Gastrocnemius medialis (tissue), 4 donors: ENCODE data around the gene METTL8. TPM values are rescaled to one million over a fixed set of nuclear protein-coding genes. Genes with fewer than 3 reads are reported as not detected.
A peak's percentile ranks its signal among the peaks of the same experiment; 100 is the strongest.
"Not testable (repeated sequence)": the region's sequence is repeated elsewhere in the genome, so short reads cannot be mapped to it uniquely, and the experiment has no call there.

ENCODE experiments used
- ATAC-seq, 2 donors: fragments of 150-250 bp; one replicate each; pipeline ENCODE4 v1.9.1; 2016
- DNase-seq, 2 donors: peaks; one replicate each; pipeline ENCODE4 v3.0.0-alpha.2; 2019
- H3K27ac ChIP-seq, 4 donors: fragments of 200-600 bp; sonication (generic); 1 replicate in 1 of 4; 2 replicates in 3 of 4; pipeline ENCODE4 v1.5.1; 2016 to 2018; ENCODE audit warnings: mild to moderate bottlenecking in 2 of 4, moderate library complexity in 1 of 4
- H3K27me3 ChIP-seq, 3 donors: fragments of 200-600 bp; sonication (generic) in 2 of 3; 1 replicate in 1 of 3; 2 replicates in 2 of 3; pipeline versions ENCODE4 v1.5.1 to v1.6.0; 2016 to 2019; ENCODE audit warnings: mild to moderate bottlenecking in 1 of 3, moderate library complexity in 1 of 3
- H3K36me3 ChIP-seq, 2 donors: fragments of 200-600 bp; sonication (generic) in 1 of 2; one replicate each; pipeline ENCODE4 v1.5.1; 2017 to 2018
- H3K4me1 ChIP-seq, 2 donors: fragments of 200-600 bp; sonication (generic) in 1 of 2; one replicate each; pipeline ENCODE4 v1.5.1; 2016 to 2017; ENCODE audit warnings: mild to moderate bottlenecking in 2 of 2
- H3K4me3 ChIP-seq, 4 donors: fragments of 200-600 bp; sonication (generic) in 3 of 4; 1 replicate in 1 of 4; 2 replicates in 3 of 4; pipeline ENCODE4 v1.5.1; 2016 to 2019; ENCODE audit warnings: mild to moderate bottlenecking in 2 of 4
- H3K9me3 ChIP-seq, 3 donors: fragments of 200-600 bp; sonication (generic) in 2 of 3; 1 replicate in 1 of 3; 2 replicates in 2 of 3; pipeline ENCODE4 v1.5.1; 2016 to 2019
- CTCF ChIP-seq, 5 experiments: fragments of 450-650 bp in 3 of 5; fragments of 200-600 bp in 2 of 5; sonication (generic) in 2 of 5; IDR thresholded peaks in 4 of 5; conservative IDR thresholded peaks in 1 of 5; 1 replicate in 4 of 5; 2 replicates in 1 of 5; pipeline ENCODE4 v1.5.1; 2016 to 2019; ENCODE audit warnings: antibody characterized with exemption in 5 of 5, mild to moderate bottlenecking in 3 of 5, moderate library complexity in 3 of 5
- POLR2A ChIP-seq, 2 donors: fragments of 450-650 bp; IDR thresholded peaks; one replicate each; pipeline ENCODE4 v1.6.1; 2017; ENCODE audit warnings: antibody characterized with exemption in 2 of 2, mild to moderate bottlenecking in 2 of 2, moderate library complexity in 2 of 2
- in situ Hi-C, 4 donors: fragments of 200-750 bp; cut with MboI; loops; one replicate each; pipeline versions ENCODE4 v1.15.0 to v1.8.0; 2017; ENCODE audit warnings: low sequenced_read_pairs in 4 of 4
- intact Hi-C: fragments of 100-400 bp; cut with DNase I; formaldehyde crosslinking; loops from one replicate; pipeline ENCODE4 v1.15.1; 2023; ENCODE audit warnings: low total_unique reads
- total RNA-seq, 4 donors: library from RNA; depleted of rRNA; stranded (reverse); fragments of >200 nt; gene quantifications; one replicate each; pipeline versions ENCODE4 v1.1.0 to v1.2.3, GENCODE V29; 2016

The METTL8 gene
- total RNA-seq, 4 donors from 2014 or later = 10.3 to 22.0 (median 11.0) TPM

GRCh38 chr2:171416009-171416926 lies 17.5 kb downstream of the METTL8 start:
- Histone ChIP-seq H3K27ac (peak overlapping the region in 1 of 4 donors; percentile 1), H3K4me3 (no peak overlapping the region), H3K27me3 (no peaks in the 10 kb centered on the region), H3K36me3 (no peaks in the 10 kb centered on the region), H3K9me3 (no peaks in the 10 kb centered on the region), H3K4me1 (peaks cover 0 to 8% of the 10 kb centered on the region in 2 donors)
- ATAC-seq (peak; percentile 93 to 97), DNase-seq (peak; percentile 64 to 78)
- TF ChIP-seq CTCF (IDR thresholded peaks at IDR 0.05 in 4 of 5, conservative IDR thresholded peaks at IDR 0.05 in 1 of 5) = peak; percentile 61 to 78 (median 66)
- TF ChIP-seq POLR2A (IDR thresholded peaks at IDR 0.05) = no peak
- in situ Hi-C loops (loop anchor here (5.0 to 25.0 kb wide), 3 partner anchors 254 to 449 kb away; partner anchors contain the start of gene TLK1 (in 2 of the 4)), intact Hi-C loops (loop anchor here (1.0 to 5.0 kb wide), 2 partner anchors 254 to 443 kb away; partner anchors contain the start of gene TLK1)

- H3K4me1 ChIP-seq, DNase-seq, H3K9me3 ChIP-seq, H3K36me3 ChIP-seq, H3K27ac ChIP-seq, ATAC-seq, H3K27me3 ChIP-seq, H3K4me3 ChIP-seq: not testable (repeated sequence)
- in situ Hi-C loops (loop anchor here (5.0 to 25.0 kb wide), 3 partner anchors 252 to 447 kb away; partner anchors contain the start of gene TLK1 (in 2 of the 4)), intact Hi-C loops (loop anchor here (5.0 kb wide), 1 partner anchor 252 kb away; the partner anchor contains the start of gene TLK1)
Observed at GRCh38 chr2:171414645-171415044, 19.1 kb downstream of the METTL8 start.

DNA sequence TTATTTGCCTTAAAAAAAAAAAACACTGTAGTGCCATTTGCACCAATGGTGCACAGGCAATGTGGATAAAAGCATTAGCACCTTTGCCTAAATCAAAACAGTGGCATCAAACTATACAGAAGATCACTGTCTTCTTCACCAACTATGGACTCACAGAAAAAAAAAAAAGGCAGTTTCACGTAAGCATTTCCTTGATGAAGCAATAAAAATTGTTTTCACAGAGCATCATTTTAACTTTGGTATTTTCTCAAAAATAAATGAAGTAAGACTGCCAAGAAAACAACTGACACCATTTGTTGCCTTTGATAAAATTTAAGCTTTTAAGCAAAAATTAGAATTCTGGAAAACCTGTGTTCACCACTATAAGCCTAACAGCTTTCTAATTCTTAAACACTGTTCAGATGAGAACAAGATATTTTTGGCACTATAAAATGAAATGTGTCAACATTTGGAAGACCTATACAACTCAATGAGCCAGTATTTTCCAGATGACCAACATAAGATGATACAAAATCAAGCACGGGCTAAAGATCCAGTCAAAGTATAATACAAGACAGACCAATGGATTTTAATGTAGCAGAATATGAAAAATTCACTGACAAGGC lies 21.1 kb downstream of the METTL8 start:
- TF ChIP-seq POLR2A (IDR thresholded peaks at IDR 0.05) = no peak
- no peak for TF ChIP-seq CTCF (IDR thresholded peaks at IDR 0.05 in 4 of 5, conservative IDR thresholded peaks at IDR 0.05 in 1 of 5)
- no peaks in the 10 kb centered on the region for H3K9me3 ChIP-seq
- no peak overlapping the region for H3K4me3 ChIP-seq
- intact Hi-C loops (no loop called here), in situ Hi-C loops (loop anchor here in 2 of 4 donors (25.0 kb wide), 1 partner anchor 250 kb away; the partner anchor contains the start of gene TLK1 (in 2 of the 2))
- peaks cover 0 to 8% of the 10 kb centered on the region in 2 donors for H3K4me1 ChIP-seq
- no peak for ATAC-seq
- no peaks in the 10 kb centered on the region for H3K36me3 ChIP-seq
- no peak for DNase-seq
- H3K27me3 ChIP-seq = no peaks in the 10 kb centered on the region
- H3K27ac ChIP-seq = no peak overlapping the region

DNA sequence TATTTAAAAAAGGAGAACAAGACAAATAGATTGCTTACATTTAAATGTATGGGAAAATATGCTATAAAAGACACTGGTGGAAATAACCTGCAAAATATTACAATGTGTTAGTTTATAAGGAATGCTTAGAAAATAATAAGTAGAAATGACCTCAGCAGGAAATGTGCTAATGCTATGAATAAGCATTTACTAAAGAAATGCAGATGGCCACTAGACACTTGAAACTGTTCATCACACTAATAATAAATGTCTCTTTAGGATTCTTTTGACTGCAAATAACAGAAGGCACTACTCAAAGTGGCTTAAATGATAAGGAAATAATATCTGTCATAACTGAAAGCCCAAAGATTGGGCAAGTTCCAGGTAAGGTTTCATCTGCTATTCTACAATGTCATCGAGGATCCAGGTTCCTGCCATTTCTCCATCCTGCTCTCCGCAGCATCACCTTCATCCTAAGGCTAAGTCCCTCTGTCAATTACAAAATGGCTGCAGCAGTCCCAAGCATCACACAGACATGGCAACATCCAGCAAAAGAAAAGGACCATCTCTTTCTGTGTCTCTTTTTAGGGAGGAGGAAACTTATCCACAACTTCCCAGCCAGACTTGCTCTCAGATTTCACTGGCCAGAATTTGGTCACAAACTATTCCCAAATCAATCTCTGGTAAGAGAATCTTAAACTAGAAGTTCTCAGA lies 21.9 kb downstream of the METTL8 start:
- no peaks in the 10 kb centered on the region for H3K27me3 ChIP-seq

More for the DNA sequence above, 21.9 kb downstream of the METTL8 start:
- intact Hi-C loops = no loop called here
- TF ChIP-seq CTCF (IDR thresholded peaks at IDR 0.05 in 4 of 5, conservative IDR thresholded peaks at IDR 0.05 in 1 of 5) (no peak), POLR2A (IDR thresholded peaks at IDR 0.05) (no peak)
- Histone ChIP-seq H3K9me3 (no peaks in the 10 kb centered on the region), H3K4me3 (no peak overlapping the region), H3K27ac (no peak overlapping the region), H3K4me1 (peaks cover 0 to 8% of the 10 kb centered on the region in 2 donors), H3K36me3 (no peaks in the 10 kb centered on the region)
- in situ Hi-C loops = loop anchor here in 2 of 4 donors (25.0 kb wide), 1 partner anchor 250 kb away; the partner anchor contains the start of gene TLK1 (in 2 of the 2)
- ATAC-seq (no peak), DNase-seq (no peak)
